Stimulated activated CD4-positive, alpha-beta T cell treated with anti-CD3 and anti-CD28 coated beads, TNF-alpha, amount 100 ng/mL, for 4 hours (primary cell): ENCODE results near the gene LIPK.

ENCODE experiments used
- DNase-seq, 3 experiments: peaks; one replicate each; pipeline ENCODE4 v3.0.0-alpha.2; 2020; ENCODE audit warnings: low read depth in 3 of 3

LIPK gene

DNA sequence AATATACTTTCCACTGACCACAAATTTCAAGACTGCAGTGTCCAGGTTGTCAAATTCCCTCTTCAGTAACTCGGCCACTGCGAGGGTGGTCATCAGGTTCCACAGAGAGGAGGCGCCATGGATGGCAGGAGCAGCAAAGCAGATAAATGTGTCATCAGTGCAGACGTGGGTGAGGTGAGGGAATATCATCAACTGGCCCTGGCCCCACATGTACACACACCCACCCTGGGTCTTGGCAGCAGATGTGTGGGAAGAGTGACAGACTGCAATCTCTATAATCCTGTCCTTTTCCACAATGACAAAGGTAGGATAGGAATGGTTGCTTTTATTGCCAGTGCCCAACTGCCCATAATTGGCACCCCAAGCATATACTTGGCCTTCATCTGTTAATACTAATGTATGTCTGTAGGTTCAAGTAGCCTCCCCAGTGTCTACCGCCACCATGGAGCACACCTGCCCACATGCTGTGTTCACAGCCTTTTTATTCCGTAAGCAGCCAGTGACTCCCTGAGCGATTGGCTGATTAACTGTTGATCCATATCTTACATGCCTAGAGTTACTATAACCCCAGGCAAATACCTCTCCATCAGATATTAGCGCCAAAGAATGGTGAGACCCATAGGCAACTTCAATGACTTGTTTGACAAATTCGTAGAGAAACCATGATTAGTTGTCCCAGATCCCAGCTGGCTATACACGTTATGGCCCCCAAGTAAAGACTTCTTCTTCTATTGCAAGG lies 80.2 kb downstream of the LIPK start:
- DNase-seq: no peak

DNA sequence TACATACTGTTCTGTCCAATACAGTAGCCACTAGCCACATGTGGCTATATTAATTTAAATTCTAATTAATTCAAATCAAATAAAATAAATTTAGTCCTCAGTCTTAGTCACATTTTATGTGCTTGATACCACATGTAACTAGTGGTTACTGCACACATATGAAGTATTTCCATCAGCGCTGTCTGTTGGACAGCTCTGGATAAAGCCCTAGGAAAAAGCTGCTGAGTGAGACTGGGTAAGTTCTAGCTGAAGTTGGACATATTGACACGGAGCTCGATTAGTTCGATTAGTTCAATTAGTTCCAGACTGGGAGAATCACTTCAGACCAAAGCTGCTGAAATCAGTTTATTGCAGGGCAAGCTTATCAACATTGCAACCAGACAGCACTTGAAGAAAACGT lies 81.4 kb downstream of the LIPK start:
- DNase-seq: no peak

DNA sequence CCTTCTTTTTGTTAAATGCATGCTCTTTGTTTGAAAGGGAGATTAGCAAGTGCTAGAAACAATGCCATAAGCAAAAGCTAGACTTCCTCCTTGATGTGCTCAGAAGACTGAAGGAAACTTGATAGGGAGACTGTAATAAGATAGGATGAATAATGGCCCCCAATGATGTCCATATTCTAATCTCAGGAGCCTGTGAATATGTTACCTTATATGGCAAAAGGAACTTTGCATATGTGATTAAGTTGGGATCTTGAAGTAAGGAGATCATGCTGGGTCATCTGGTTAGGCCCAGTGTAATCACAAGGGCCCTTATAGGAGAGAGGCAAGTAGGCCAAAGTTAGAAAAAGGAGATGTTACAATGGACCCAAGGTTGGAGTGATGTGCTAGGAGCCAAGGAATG lies 82.9 kb downstream of the LIPK start:
- DNase-seq: no peak

GRCh38 chr10:88791924-88792323 lies 85.9 kb downstream of the LIPK start:
- DNase-seq: no peak

GRCh38 chr10:88792661-88793060 lies 86.6 kb downstream of the LIPK start:
- no peak for DNase-seq

- DNase-seq: no peak
Measured at GRCh38 chr10:88793712-88794299, 87.8 kb downstream of the LIPK start.

DNA sequence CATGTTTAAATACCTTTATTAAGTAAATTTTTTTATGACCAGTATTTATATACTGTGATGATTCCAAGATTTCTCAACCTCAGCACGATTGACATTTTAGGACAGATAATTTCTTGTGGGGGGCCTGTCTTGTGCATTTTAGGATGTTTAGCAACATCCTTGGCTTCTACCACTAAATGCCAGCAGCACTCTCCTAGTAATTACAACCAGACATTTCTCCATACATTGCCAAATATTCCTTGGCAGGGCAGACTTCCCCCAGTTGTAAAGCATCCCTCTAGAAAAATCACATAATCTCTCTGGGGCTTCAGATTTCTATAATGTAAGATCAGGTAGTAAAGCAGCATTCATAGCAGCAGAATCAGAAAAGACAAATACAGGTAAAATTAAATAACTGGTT lies 88.7 kb downstream of the LIPK start:
- no peak for DNase-seq

DNA sequence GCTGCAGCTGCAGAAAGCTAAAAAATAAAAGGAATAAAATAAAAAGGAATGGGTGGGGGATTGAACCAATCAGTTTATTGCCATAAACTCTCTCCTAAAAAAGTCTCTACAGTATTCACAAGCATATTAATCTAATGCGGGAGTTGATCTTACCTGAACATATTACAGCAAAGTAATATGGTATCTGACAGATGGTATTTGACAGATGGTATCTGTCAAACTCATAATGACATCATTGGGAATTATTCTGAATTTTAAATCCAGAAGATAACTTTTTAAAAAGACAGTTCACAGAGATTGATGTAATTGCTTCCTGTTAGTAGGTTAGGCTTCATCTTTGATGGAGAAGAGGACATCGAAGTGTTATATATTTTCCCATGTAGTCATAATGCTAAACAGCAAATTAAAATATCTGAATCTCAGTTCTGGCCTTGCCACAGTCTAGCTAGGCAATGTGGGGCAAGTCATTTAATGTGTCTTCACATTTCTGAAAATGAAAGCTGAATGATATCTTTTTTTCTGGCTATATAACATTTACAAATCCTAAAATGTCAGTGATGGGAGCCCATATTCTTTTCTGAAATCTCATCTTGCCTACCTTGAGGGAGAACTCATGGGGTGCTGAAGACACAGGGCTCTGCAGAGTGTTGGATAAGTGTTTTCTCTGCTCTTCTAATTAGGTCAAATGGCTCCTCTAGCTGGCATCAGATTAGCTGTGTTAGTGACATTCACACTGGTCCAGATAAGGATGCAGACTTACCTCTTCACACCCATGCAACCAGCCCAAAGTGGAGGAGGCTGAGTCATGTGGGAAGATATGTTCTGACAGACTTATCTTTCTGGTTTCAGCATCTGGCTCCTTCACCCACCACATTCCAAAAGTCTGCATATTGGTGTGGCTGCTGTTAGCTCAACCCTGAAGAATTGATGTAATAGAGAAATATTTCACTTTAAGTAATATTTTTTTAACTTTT lies 94.4 kb downstream of the LIPK start:
- DNase-seq: no peak
